Hepatocyte (in vitro differentiated cells): Measurements from ENCODE around the gene SNX19. TPM values are rescaled to one million over a fixed set of nuclear protein-coding genes. Genes with fewer than 3 reads are reported as not detected.

Source experiments
- DNase-seq: peaks from one replicate; pipeline ENCODE4 v3.0.0-alpha.2; 2016; ENCODE audit warnings: low spot score
- H2AFZ ChIP-seq: fragments of 200-600 bp; sonication (generic); 2 replicates; pipeline ENCODE4 v1.6.0; 2016; ENCODE audit warnings: antibody characterized with exemption, mild to moderate bottlenecking
- H3K27ac ChIP-seq: fragments of 200-600 bp; sonication (generic); 2 replicates; pipeline ENCODE4 v1.5.1; 2016; ENCODE audit warnings: mild to moderate bottlenecking
- H3K27me3 ChIP-seq: fragments of 200-600 bp; sonication (generic); 2 replicates; pipeline ENCODE4 v1.6.1; 2016
- H3K36me3 ChIP-seq: fragments of 200-600 bp; sonication (generic); replicated peaks from 2 replicates; pipeline ENCODE4 v1.5.1; 2016; ENCODE audit warnings: low read depth; ENCODE audit not compliant: insufficient read depth
- H3K4me1 ChIP-seq: fragments of 200-600 bp; sonication (generic); 2 replicates; pipeline ENCODE4 v1.5.1; 2016; ENCODE audit warnings: mild to moderate bottlenecking, moderate library complexity; ENCODE audit not compliant: insufficient read depth
- H3K4me2 ChIP-seq: fragments of 200-600 bp; sonication (generic); 2 replicates; pipeline ENCODE4 v1.6.0; 2016
- H3K4me3 ChIP-seq: fragments of 200-600 bp; sonication (generic); 2 replicates; pipeline ENCODE4 v1.5.1; 2016; ENCODE audit warnings: mild to moderate bottlenecking
- H3K79me2 ChIP-seq: fragments of 200-600 bp; sonication (generic); 2 replicates; pipeline ENCODE4 v1.6.0; 2017; ENCODE audit warnings: mild to moderate bottlenecking
- H3K9me2 ChIP-seq: fragments of 200-600 bp; sonication (generic); replicated peaks from 2 replicates; pipeline ENCODE4 v1.6.0; 2017; ENCODE audit warnings: mild to moderate bottlenecking; ENCODE audit not compliant: insufficient read depth
- H3K9me3 ChIP-seq: fragments of 200-600 bp; sonication (generic); 2 replicates; pipeline ENCODE4 v1.5.1; 2016; ENCODE audit warnings: low read depth, mild to moderate bottlenecking
- H4K20me1 ChIP-seq: fragments of 200-600 bp; sonication (generic); 2 replicates; pipeline ENCODE4 v1.6.0; 2016; ENCODE audit warnings: mild to moderate bottlenecking; ENCODE audit not compliant: insufficient read depth, poor library complexity, severe bottlenecking
- EZH2 ChIP-seq: fragments of 200-600 bp; sonication (generic); IDR thresholded peaks from 2 replicates; pipeline ENCODE4 v1.6.1; 2016; ENCODE audit warnings: antibody characterized with exemption, mild to moderate bottlenecking, borderline replicate concordance
- EZH2phosphoT487 ChIP-seq: fragments of 200-600 bp; sonication (generic); IDR thresholded peaks from one replicate; pipeline ENCODE4 v1.6.1; 2018; ENCODE audit warnings: antibody characterized with exemption, mild to moderate bottlenecking, low read depth, moderate library complexity; ENCODE audit not compliant: unreplicated experiment, severe bottlenecking
- WGBS: methylation state at CpG from one replicate; pipeline ENCODE4 v1.1.6; 2016; ENCODE audit warnings: low lambda C conversion rate; ENCODE audit errors: missing lambda C conversion rate; 5-methylcytosine and 5-hydroxymethylcytosine counted together
- polyA plus RNA-seq: library from polyadenylated mRNA; unstranded; fragments of >200 nt; fragmentation: Nextera tagmentation; extraction: Ambion mirVana; gene quantifications from 2 replicates; pipeline ENCODE4 v1.2.1, GENCODE V29; 2016
- total RNA-seq: library from RNA; depleted of rRNA; stranded (reverse); fragments of >200 nt; gene quantifications from 2 replicates; pipeline ENCODE4 v1.2.3, GENCODE V29; 2014
- TF ChIP-seq, protein P1 (sequence below): fragments of 200-600 bp; sonication (generic); IDR thresholded peaks from 2 replicates; pipeline ENCODE4 v1.5.1; 2016; ENCODE audit warnings: antibody characterized with exemption, mild to moderate bottlenecking; ENCODE audit not compliant: poor library complexity

Gene SNX19
- total and polyA plus RNA-seq, 2 experiments from 2014 or later, result 40.6 to 64.3 TPM

DNA sequence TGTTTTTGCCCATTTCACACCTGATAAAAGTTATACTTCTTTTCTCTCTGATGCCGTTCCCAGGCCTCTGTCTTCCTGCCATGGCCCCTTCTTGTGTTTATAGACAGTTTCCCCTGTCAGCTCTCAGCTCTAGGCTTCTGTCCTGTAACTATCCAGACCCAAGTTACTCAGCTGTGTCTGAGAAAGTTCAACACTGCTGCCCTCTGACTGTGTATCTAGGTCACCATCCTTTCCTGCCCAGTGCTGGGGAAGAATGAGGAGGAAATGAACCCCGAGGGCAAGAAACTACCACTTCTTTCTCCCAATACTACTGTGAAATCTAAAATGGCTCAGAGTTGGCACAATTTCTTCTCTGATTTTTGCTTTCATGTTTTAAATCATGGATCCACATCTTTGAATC lies 29.6 kb downstream of the SNX19 start:
- no peaks in the 10 kb centered on the region for H3K36me3 ChIP-seq
- H2AFZ ChIP-seq, result no peak overlapping the region
- H3K4me2 ChIP-seq, result no peak overlapping the region
- H4K20me1 ChIP-seq, result no peaks in the 10 kb centered on the region
- no peaks in the 10 kb centered on the region for H3K9me2 ChIP-seq
- no peaks in the 10 kb centered on the region for H3K4me1 ChIP-seq
- 84% methylated on average over 2 of the region's 2 CpGs for WGBS
- H3K4me3 ChIP-seq, result no peak overlapping the region
- no peak overlapping the region for H3K27ac ChIP-seq
- no peak for DNase-seq
- no peaks in the 10 kb centered on the region for H3K79me2 ChIP-seq
- no peak for TF ChIP-seq EZH2
- TF ChIP-seq, protein P1, sequence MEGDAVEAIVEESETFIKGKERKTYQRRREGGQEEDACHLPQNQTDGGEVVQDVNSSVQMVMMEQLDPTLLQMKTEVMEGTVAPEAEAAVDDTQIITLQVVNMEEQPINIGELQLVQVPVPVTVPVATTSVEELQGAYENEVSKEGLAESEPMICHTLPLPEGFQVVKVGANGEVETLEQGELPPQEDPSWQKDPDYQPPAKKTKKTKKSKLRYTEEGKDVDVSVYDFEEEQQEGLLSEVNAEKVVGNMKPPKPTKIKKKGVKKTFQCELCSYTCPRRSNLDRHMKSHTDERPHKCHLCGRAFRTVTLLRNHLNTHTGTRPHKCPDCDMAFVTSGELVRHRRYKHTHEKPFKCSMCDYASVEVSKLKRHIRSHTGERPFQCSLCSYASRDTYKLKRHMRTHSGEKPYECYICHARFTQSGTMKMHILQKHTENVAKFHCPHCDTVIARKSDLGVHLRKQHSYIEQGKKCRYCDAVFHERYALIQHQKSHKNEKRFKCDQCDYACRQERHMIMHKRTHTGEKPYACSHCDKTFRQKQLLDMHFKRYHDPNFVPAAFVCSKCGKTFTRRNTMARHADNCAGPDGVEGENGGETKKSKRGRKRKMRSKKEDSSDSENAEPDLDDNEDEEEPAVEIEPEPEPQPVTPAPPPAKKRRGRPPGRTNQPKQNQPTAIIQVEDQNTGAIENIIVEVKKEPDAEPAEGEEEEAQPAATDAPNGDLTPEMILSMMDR, result no peak
- H3K27me3 ChIP-seq, result no peaks in the 10 kb centered on the region
- no peaks in the 10 kb centered on the region for H3K9me3 ChIP-seq

DNA sequence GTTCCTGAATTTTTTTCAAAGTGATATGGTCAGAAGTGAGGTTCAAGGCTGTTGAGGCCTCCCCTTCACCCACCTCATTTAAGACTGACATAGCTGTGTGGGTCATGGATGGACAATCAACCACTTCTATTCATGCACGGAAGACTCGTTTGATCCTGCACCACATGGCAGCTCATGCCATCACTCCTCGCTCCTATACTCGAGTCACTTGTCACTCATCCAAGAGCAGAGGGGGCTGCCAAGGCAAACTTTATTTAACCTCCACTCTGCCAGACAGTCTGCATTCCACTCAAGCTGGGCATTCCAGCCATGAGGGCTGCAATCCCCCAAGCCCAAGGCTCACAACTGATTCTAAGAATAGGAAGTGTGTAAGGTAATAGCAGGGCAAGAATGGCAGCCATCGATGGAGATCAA lies 34.1 kb downstream of the SNX19 start:
- H3K27ac ChIP-seq, result no peak overlapping the region
- no peaks in the 10 kb centered on the region for H3K9me2 ChIP-seq
- no peaks in the 10 kb centered on the region for H3K79me2 ChIP-seq
- no peak overlapping the region for H3K4me2 ChIP-seq
- no peak for TF ChIP-seq EZH2phosphoT487
- no peak for TF ChIP-seq EZH2
- TF ChIP-seq, protein P1, result no peak
- H3K4me3 ChIP-seq, result no peak overlapping the region
- H3K9me3 ChIP-seq, result no peaks in the 10 kb centered on the region
- H4K20me1 ChIP-seq, result no peaks in the 10 kb centered on the region
- WGBS, result 92% methylated on average over 5 of the region's 5 CpGs
- no peaks in the 10 kb centered on the region for H3K27me3 ChIP-seq
- H3K36me3 ChIP-seq, result peaks cover 3% of the 10 kb centered on the region
- no peak overlapping the region for H2AFZ ChIP-seq
- no peak for DNase-seq
- peaks cover 5% of the 10 kb centered on the region for H3K4me1 ChIP-seq

DNA sequence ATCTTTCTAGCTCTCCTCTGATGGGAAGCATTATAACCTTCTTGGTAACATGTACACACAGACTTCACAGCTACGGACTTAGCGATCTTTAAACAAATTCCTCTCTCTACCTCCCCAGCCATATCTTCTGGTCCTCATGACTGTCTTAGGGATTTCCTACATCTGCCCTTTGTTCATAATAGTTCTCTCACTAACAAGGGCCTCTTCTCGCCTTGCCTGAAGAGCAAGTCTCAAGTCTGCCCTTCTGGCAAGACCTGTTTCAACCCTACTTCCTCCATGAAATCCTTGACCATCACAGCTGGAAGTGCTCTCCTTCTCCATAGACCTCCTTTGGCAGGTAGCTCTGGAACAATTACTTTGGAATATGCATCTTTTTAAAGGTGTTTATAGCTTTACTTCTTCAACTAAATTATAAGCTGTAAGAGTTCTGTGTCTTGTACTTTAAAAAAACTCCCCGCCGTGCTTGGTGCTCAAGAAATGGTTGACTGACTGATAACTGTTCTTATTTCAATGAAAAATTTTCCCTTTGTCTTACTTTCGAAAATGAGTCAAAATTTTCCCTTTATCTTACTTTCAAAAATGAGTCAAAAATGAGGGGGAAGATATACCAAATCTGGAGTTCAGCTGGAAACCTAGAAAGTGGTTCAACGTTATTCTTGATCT lies 34.7 kb downstream of the SNX19 start:
- WGBS, result 93% methylated on average over 7 of the region's 7 CpGs
- DNase-seq, result no peak

More for the DNA sequence above, 34.7 kb downstream of the SNX19 start:
- Histone ChIP-seq H4K20me1 (no peaks in the 10 kb centered on the region), H3K4me1 (peaks cover 5% of the 10 kb centered on the region), H2AFZ (no peak overlapping the region), H3K9me2 (no peaks in the 10 kb centered on the region), H3K27ac (no peak overlapping the region), H3K27me3 (no peaks in the 10 kb centered on the region), H3K9me3 (no peaks in the 10 kb centered on the region), H3K36me3 (peaks cover 3% of the 10 kb centered on the region), H3K79me2 (no peaks in the 10 kb centered on the region), H3K4me2 (no peak overlapping the region), H3K4me3 (no peak overlapping the region)
- TF ChIP-seq EZH2phosphoT487 (no peak), EZH2 (no peak)
- TF ChIP-seq, protein P1, result no peak
